ENCODE measurements around the gene ABCD3. TPM values are rescaled to one million over a fixed set of nuclear protein-coding genes. Genes with fewer than 3 reads are reported as not detected.

The ABCD3 gene
- total and polyA plus RNA-seq, 2 of the 13 experiments (the other 11 are each of a cell fraction or from before 2014, with no cell fraction given): 27.5 to 166 TPM

- TF ChIP-seq DMAP1 (CRISPR knock-in tag; IDR thresholded peaks at IDR 0.05): no peak
- no peak for TF ChIP-seq MIXL1 (CRISPR knock-in tag; IDR thresholded peaks at IDR 0.05)
- TF ChIP-seq TEAD2 (CRISPR knock-in tag; IDR thresholded peaks at IDR 0.05): no peak
- TF ChIP-seq ZHX1 (CRISPR knock-in tag; IDR thresholded peaks at IDR 0.05; ENCODE audit: low read depth): no peak
- TF ChIP-seq ZBTB46 (CRISPR knock-in tag; IDR thresholded peaks at IDR 0.05; ENCODE audit: borderline replicate concordance): peak; percentile 30; the same call in 1 of the 2 replicates
- TF ChIP-seq HDAC1 (CRISPR knock-in tag; IDR thresholded peaks at IDR 0.05): peak; percentile 15; the same call in 1 of the 2 replicates
- no peak for TF ChIP-seq PCBP2 (optimal IDR thresholded peaks at IDR 0.05; ENCODE audit: low read depth, low read length, poor library complexity, severe bottlenecking)
- no peak for TF ChIP-seq PAWR (CRISPR knock-in tag; IDR thresholded peaks at IDR 0.05; ENCODE audit: borderline replicate concordance)
- TF ChIP-seq AKAP8 (CRISPR knock-in tag; IDR thresholded peaks at IDR 0.05): no peak
- TF ChIP-seq MXI1 (IDR thresholded peaks at IDR 0.05; ENCODE audit: borderline replicate concordance, low read depth, low read length): no peak
- TF ChIP-seq NCOA1 (CRISPR knock-in tag; IDR thresholded peaks at IDR 0.05): 0 out of 2 replicates have a peak, but pooled peaks have one; percentile 56
- TF ChIP-seq SIN3A (IDR thresholded peaks at IDR 0.05; ENCODE audit: borderline replicate concordance, low read depth, low read length): 0 out of 2 replicates have a peak, but pooled peaks have one; percentile 28
- TF ChIP-seq PITX1 (CRISPR knock-in tag; IDR thresholded peaks at IDR 0.05): peak; percentile 33; the same call in 1 of the 2 replicates
- TF ChIP-seq ARID5B (CRISPR knock-in tag; IDR thresholded peaks at IDR 0.05): peak; percentile 14; the same call in 1 of the 2 replicates
- TF ChIP-seq ZNF607 (CRISPR knock-in tag; IDR thresholded peaks at IDR 0.05; ENCODE audit: borderline replicate concordance): no peak
- peak; percentile 70; the same call in 1 of the 2 replicates for TF ChIP-seq ZNF615 (CRISPR knock-in tag; IDR thresholded peaks at IDR 0.05; ENCODE audit: borderline replicate concordance)
- no peak for TF ChIP-seq POLR2G (IDR thresholded peaks at IDR 0.05; ENCODE audit: low read depth, low read length)
- 0 out of 2 replicates have a peak, but pooled peaks have one; percentile 32 for TF ChIP-seq ZMYM2 (CRISPR knock-in tag; IDR thresholded peaks at IDR 0.05)
- 0 out of 2 replicates have a peak, but pooled peaks have one; percentile 3 for TF ChIP-seq HOXA9 (CRISPR knock-in tag; IDR thresholded peaks at IDR 0.05; ENCODE audit: borderline replicate concordance)
- no peak for TF ChIP-seq HCFC1 (IDR thresholded peaks at IDR 0.05; ENCODE audit: low read depth, low read length)
- TF ChIP-seq ZSCAN30 (CRISPR knock-in tag; IDR thresholded peaks at IDR 0.05): 0 out of 2 replicates have a peak, but pooled peaks have one; percentile 24
Measured at GRCh38 chr1:94418664-94419655, 771 bp downstream of the ABCD3 start (continued).

All from HepG2 (cell line).